ENCODE measurements around the gene CEACAM18. TPM values are rescaled to one million over a fixed set of nuclear protein-coding genes. Genes with fewer than 3 reads are reported as not detected.

CEACAM18 gene
- total RNA-seq, 4 donors from 2014 or later, result not detected

DNA sequence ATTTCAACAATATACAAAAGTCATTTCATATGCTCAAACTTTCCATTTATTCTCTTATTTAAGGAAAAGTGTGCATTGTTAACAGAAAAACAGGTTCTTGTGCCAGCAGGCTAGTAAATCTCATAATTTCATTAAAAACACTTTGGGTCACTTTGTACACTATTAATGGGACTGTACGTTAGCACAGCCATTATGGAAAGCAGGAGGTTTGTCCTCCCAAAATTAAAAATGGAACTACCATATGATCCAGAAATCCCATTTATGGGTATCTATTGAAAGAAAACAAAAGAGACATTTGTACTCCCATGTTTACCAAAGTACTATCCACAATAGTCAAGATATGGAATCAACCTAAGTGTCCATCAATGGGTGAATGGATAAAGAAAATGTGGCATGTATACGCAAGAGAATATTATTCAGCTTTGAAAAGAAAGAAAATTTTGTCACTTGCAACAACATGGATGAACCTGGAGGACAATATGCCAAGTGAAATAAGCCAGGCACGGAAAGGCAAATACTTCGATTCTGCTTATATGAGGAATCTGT, 61.6 kb downstream of the CEACAM18 start:
- intact Hi-C loops (cut with DNase I), result no loop called here
- no peaks in the 10 kb centered on the region for H3K9me3 ChIP-seq
- DNase-seq, result no peak
- H3K27me3 ChIP-seq, result peaks cover 0 to 42% (median 0%) of the 10 kb centered on the region in 4 donors
- H3K27ac ChIP-seq, result no peak overlapping the region
- no peak for TF ChIP-seq POLR2A (IDR thresholded peaks at IDR 0.05)
- TF ChIP-seq, protein P1, sequence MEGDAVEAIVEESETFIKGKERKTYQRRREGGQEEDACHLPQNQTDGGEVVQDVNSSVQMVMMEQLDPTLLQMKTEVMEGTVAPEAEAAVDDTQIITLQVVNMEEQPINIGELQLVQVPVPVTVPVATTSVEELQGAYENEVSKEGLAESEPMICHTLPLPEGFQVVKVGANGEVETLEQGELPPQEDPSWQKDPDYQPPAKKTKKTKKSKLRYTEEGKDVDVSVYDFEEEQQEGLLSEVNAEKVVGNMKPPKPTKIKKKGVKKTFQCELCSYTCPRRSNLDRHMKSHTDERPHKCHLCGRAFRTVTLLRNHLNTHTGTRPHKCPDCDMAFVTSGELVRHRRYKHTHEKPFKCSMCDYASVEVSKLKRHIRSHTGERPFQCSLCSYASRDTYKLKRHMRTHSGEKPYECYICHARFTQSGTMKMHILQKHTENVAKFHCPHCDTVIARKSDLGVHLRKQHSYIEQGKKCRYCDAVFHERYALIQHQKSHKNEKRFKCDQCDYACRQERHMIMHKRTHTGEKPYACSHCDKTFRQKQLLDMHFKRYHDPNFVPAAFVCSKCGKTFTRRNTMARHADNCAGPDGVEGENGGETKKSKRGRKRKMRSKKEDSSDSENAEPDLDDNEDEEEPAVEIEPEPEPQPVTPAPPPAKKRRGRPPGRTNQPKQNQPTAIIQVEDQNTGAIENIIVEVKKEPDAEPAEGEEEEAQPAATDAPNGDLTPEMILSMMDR (IDR thresholded peaks at IDR 0.05), result no peak
- WGBS, 2 donors, result 74 to 78% methylated on average over 4 of the region's 4 CpGs
- H3K4me1 ChIP-seq, result no peaks in the 10 kb centered on the region
- no peak overlapping the region for H3K4me3 ChIP-seq
- H3K36me3 ChIP-seq, result no peaks in the 10 kb centered on the region

Small RNA genes lying within 50 kb of the gene (small RNA-seq; reads per million reads assigned to genes)
- gene AC020914.3, result 0 reads per million in 4 donors
- gene AC020914.5, result 0 reads per million in 4 donors

Other genes with a start within 250 kb of the CEACAM18 start
- gene SIGLECL1, start 227.5 kb upstream of the CEACAM18 start, total RNA-seq, result not detected
- gene IGLON5, start 166.9 kb upstream of the CEACAM18 start, total RNA-seq, result not detected
- gene VSIG10L, start 136.4 kb upstream of the CEACAM18 start, total RNA-seq, result 100 to 1,000 TPM in 1 of 4 donors, 10 to 100 TPM in 3; 36.4 to 201 (median 50.6) TPM
- gene ETFB, start 112.2 kb upstream of the CEACAM18 start, total RNA-seq, result 100 to 1,000 TPM; 104 to 215 (median 157) TPM
- not detected for gene CLDND2, start 109.5 kb upstream of the CEACAM18 start, total RNA-seq
- 1 to 10 TPM in 2 of 4 donors, under 1 TPM in 1, not detected in 1; 0.50 to 2.5 (median 2.2) TPM for gene NKG7, start 105.9 kb upstream of the CEACAM18 start, total RNA-seq
- not detected for gene LIM2, start 90.6 kb upstream of the CEACAM18 start, total RNA-seq
- not detected for gene C19orf84, start 87.9 kb upstream of the CEACAM18 start, total RNA-seq
- gene SIGLEC10, start 60.9 kb upstream of the CEACAM18 start, total RNA-seq, result 10 to 100 TPM in 1 of 4 donors, 1 to 10 TPM in 3; 2.0 to 17.0 (median 2.9) TPM
- 1 to 10 TPM in 2 of 4 donors, under 1 TPM in 2; 0.31 to 2.5 (median 0.94) TPM for gene SIGLEC8, start 20.1 kb upstream of the CEACAM18 start, total RNA-seq
- gene SIGLEC12, start 23.3 kb downstream of the CEACAM18 start, total RNA-seq, result under 1 TPM in 2 of 4 donors, not detected in 2; 0.22 to 0.91 TPM
- 1 to 10 TPM in 1 of 4 donors, not detected in 3; 7.1 TPM for gene SIGLEC6, start 53.1 kb downstream of the CEACAM18 start, total RNA-seq
- gene ZNF175, start 92.7 kb downstream of the CEACAM18 start, total RNA-seq, result 1 to 10 TPM; 2.5 to 5.7 (median 2.9) TPM
- under 1 TPM in 1 of 4 donors, not detected in 3; 0.94 TPM for gene SIGLEC5, start 151.9 kb downstream of the CEACAM18 start, total RNA-seq
- gene SIGLEC14, start 168.3 kb downstream of the CEACAM18 start, total RNA-seq, result 1 to 10 TPM in 1 of 4 donors, under 1 TPM in 1, not detected in 2; 0.97 to 2.9 TPM
- gene SPACA6, start 214.8 kb downstream of the CEACAM18 start, total RNA-seq, result 1 to 10 TPM; 2.8 to 7.9 (median 4.8) TPM
- gene HAS1, start 245.5 kb downstream of the CEACAM18 start, total RNA-seq, result under 1 TPM in 1 of 4 donors, not detected in 3; 0.82 TPM